ENCODE measurements around the gene ERCC1. TPM values are rescaled to one million over a fixed set of nuclear protein-coding genes. Genes with fewer than 3 reads are reported as not detected.

The ERCC1 gene
- total RNA-seq, 1 experiment from 2014 or later, result 158 TPM

GRCh38 chr19:45421947-45422498, 1.7 kb downstream of the ERCC1 start:
- Histone ChIP-seq H3K27ac (ENCODE audit: low read depth, low read length, poor library complexity, severe bottlenecking) (peak overlapping the region; percentile 45), H3K27me3 (replicated peaks; ENCODE audit: insufficient read depth, low read depth, low read length, poor library complexity) (no peaks in the 10 kb centered on the region), H3K36me3 (ENCODE audit: insufficient read depth, low read length, poor library complexity, severe bottlenecking) (peaks cover 31% of the 10 kb centered on the region), H3K4me3 (ENCODE audit: low read depth, low read length, poor library complexity, severe bottlenecking) (no peak overlapping the region), H3K9me3 (ENCODE audit: low read depth, low read length, poor library complexity, severe bottlenecking) (no peaks in the 10 kb centered on the region), H3K4me1 (ENCODE audit: insufficient read depth, low read length, poor library complexity, severe bottlenecking) (peaks cover 16% of the 10 kb centered on the region)
- BruUV-seq (replicated peaks), result no TSS peak
- POLR2A ChIA-PET (ENCODE audit: low non-redundant PET), result no interaction called here
- no peak for TF ChIP-seq CTCF (conservative IDR thresholded peaks at IDR 0.05; ENCODE audit: low read depth, low read length)
- no peak for TF ChIP-seq EZH2 (IDR thresholded peaks at IDR 0.05; ENCODE audit: borderline replicate concordance, low read depth, low read length, poor library complexity, severe bottlenecking)
- CTCF ChIA-PET, result no interaction called here
- no peak for DNase-seq (ENCODE audit: low spot score)
- intact Hi-C loops (cut with micrococcal nuclease; ENCODE audit: unreplicated experiment), result no loop called here

DNA sequence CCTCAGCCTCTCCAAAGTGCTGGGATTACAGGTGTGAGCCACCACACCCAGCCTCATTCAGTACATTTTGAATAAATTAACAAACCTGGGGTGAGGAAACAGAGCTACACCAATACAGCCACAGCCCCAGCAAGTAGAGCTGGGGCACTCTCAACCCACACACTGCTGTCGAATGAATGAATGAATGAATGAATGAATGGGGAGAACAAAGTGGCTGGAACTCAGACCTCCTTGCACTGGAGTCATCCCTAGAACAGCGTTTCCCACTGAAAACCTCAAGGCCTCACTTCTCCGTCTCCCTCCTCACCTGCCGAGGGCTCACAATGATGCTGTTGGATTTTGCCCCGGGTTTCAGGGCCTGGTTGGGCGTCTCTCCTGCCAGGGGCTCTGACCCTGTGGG, 2.8 kb downstream of the ERCC1 start:
- CTCF ChIA-PET, result no interaction called here
- no peak overlapping the region for H3K27ac ChIP-seq (ENCODE audit: low read depth, low read length, poor library complexity, severe bottlenecking)
- peaks cover 16% of the 10 kb centered on the region for H3K4me1 ChIP-seq (ENCODE audit: insufficient read depth, low read length, poor library complexity, severe bottlenecking)
- no peaks in the 10 kb centered on the region for H3K9me3 ChIP-seq (ENCODE audit: low read depth, low read length, poor library complexity, severe bottlenecking)
- DNase-seq (ENCODE audit: low spot score), result no peak
- no TSS peak for BruUV-seq (replicated peaks)
- POLR2A ChIA-PET (ENCODE audit: low non-redundant PET), result no interaction called here
- H3K27me3 ChIP-seq (replicated peaks; ENCODE audit: insufficient read depth, low read depth, low read length, poor library complexity), result no peaks in the 10 kb centered on the region
- intact Hi-C loops (cut with micrococcal nuclease; ENCODE audit: unreplicated experiment), result no loop called here
- H3K36me3 ChIP-seq (ENCODE audit: insufficient read depth, low read length, poor library complexity, severe bottlenecking), result peaks cover 35% of the 10 kb centered on the region
- H3K4me3 ChIP-seq (ENCODE audit: low read depth, low read length, poor library complexity, severe bottlenecking), result no peak overlapping the region
- TF ChIP-seq EZH2 (IDR thresholded peaks at IDR 0.05; ENCODE audit: borderline replicate concordance, low read depth, low read length, poor library complexity, severe bottlenecking), result no peak
- TF ChIP-seq CTCF (conservative IDR thresholded peaks at IDR 0.05; ENCODE audit: low read depth, low read length), result no peak

DNA sequence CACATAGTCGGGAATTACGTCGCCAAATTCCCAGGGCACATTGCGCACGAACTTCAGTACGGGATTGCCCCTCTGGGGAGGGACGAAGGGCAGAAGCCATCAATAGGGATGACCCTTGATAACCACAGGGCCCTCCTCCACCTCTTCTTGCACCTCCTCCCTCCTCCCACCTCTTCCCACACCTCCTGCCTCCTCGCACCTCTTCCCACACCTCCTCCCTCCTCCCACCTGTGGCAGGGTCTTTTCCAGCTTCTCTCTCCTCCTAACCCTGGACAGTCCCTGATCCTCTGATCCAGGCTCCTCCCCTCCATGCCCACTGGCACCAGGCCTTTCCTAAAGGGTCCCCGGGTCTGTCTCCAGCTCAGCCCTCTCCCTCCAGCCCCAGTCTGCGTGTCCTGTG, 3.4 kb downstream of the ERCC1 start:
- no TSS peak for BruUV-seq (replicated peaks)
- Histone ChIP-seq H3K9me3 (ENCODE audit: low read depth, low read length, poor library complexity, severe bottlenecking) (no peaks in the 10 kb centered on the region), H3K4me1 (ENCODE audit: insufficient read depth, low read length, poor library complexity, severe bottlenecking) (peaks cover 12% of the 10 kb centered on the region), H3K4me3 (ENCODE audit: low read depth, low read length, poor library complexity, severe bottlenecking) (no peak overlapping the region), H3K27ac (ENCODE audit: low read depth, low read length, poor library complexity, severe bottlenecking) (no peak overlapping the region), H3K27me3 (replicated peaks; ENCODE audit: insufficient read depth, low read depth, low read length, poor library complexity) (no peaks in the 10 kb centered on the region), H3K36me3 (ENCODE audit: insufficient read depth, low read length, poor library complexity, severe bottlenecking) (peaks cover 37% of the 10 kb centered on the region)
- ChIA-PET POLR2A (ENCODE audit: low non-redundant PET) (no interaction called here), CTCF (no interaction called here)
- intact Hi-C loops (cut with micrococcal nuclease; ENCODE audit: unreplicated experiment), result no loop called here
- no peak for DNase-seq (ENCODE audit: low spot score)
- TF ChIP-seq CTCF (conservative IDR thresholded peaks at IDR 0.05; ENCODE audit: low read depth, low read length) (no peak), EZH2 (IDR thresholded peaks at IDR 0.05; ENCODE audit: borderline replicate concordance, low read depth, low read length, poor library complexity, severe bottlenecking) (no peak)
